Activated CD4-positive, CD25-positive, alpha-beta regulatory T cell treated with anti-CD3 and anti-CD28 coated beads, Interleukin-2, amount 50 U/mL, for 72 hours (primary cell): ENCODE results near the gene CLCF1.
A peak's percentile ranks its signal among the peaks of the same experiment; 100 is the strongest.
"Not testable (repeated sequence)": the region's sequence is repeated elsewhere in the genome, so short reads cannot be mapped to it uniquely, and the experiment has no call there.

Source experiments
- DNase-seq: peaks from one replicate; pipeline ENCODE4 v3.0.0; 2021

CLCF1 gene

GRCh38 chr11:67408437-67409200, 35.2 kb upstream of the CLCF1 start:
- no peak for DNase-seq

- no peak for DNase-seq
Measured at GRCh38 chr11:67407688-67408163, 34.3 kb upstream of the CLCF1 start.

- no peak for DNase-seq
Measured at GRCh38 chr11:67406969-67407687, 33.7 kb upstream of the CLCF1 start.

GRCh38 chr11:67406420-67406968, 33.1 kb upstream of the CLCF1 start:
- DNase-seq: no peak

GRCh38 chr11:67405688-67406339, 32.4 kb upstream of the CLCF1 start:
- no peak for DNase-seq

GRCh38 chr11:67405196-67405567, 31.8 kb upstream of the CLCF1 start:
- no peak for DNase-seq

GRCh38 chr11:67404515-67405195, 31.3 kb upstream of the CLCF1 start:
- DNase-seq: no peak

GRCh38 chr11:67403085-67403484, 29.7 kb upstream of the CLCF1 start:
- DNase-seq: not testable (repeated sequence)

- DNase-seq: not testable (repeated sequence)
Measured at GRCh38 chr11:67402192-67402839, 28.9 kb upstream of the CLCF1 start.

- DNase-seq: peak; percentile 91
Measured at GRCh38 chr11:67401495-67402191, 28.2 kb upstream of the CLCF1 start, which contains the start of gene PPP1CA. PPP1CA (minus strand) TSS chr11:67401858; CDS start chr11:67401782, 76 bp downstream.

GRCh38 chr11:67400942-67401494, 27.6 kb upstream of the CLCF1 start:
- no peak for DNase-seq

- DNase-seq: no peak
Measured at GRCh38 chr11:67400251-67400941, 27.0 kb upstream of the CLCF1 start.

GRCh38 chr11:67398661-67399563, 25.5 kb upstream of the CLCF1 start:
- DNase-seq: no peak

GRCh38 chr11:67397986-67398660, 24.7 kb upstream of the CLCF1 start:
- no peak for DNase-seq

GRCh38 chr11:67397536-67397935, 24.1 kb upstream of the CLCF1 start:
- no peak for DNase-seq

GRCh38 chr11:67396587-67397389, 23.4 kb upstream of the CLCF1 start:
- no peak for DNase-seq

- DNase-seq: no peak
Measured at GRCh38 chr11:67396259-67396581, 22.8 kb upstream of the CLCF1 start.
